ENCODE measurements around the gene GPBAR1. TPM values are rescaled to one million over a fixed set of nuclear protein-coding genes. Genes with fewer than 3 reads are reported as not detected.

Gene GPBAR1
- total RNA-seq, 1 donor from 2014 or later, result 8.1 TPM

GRCh38 chr2:218262237-218262600 is 1.4 kb downstream of the GPBAR1 start:
- Histone ChIP-seq H3K9me3 (no peaks in the 10 kb centered on the region), H3K4me3 (no peak overlapping the region), H3K27me3 (no peaks in the 10 kb centered on the region), H3K36me3 (peaks cover 0 to 47% of the 10 kb centered on the region in 2 donors), H3K4me1 (peaks cover 29% of the 10 kb centered on the region), H3K27ac (no peak overlapping the region)
- TF ChIP-seq POLR2AphosphoS5 (IDR thresholded peaks at IDR 0.05; ENCODE audit: insufficient read depth in 1 of 2, low read depth in 1 of 2), result no peak
- TF ChIP-seq CTCF (IDR thresholded peaks at IDR 0.05), result no peak
- TF ChIP-seq POLR2A (IDR thresholded peaks at IDR 0.05), result no peak
- intact Hi-C loops (cut with DNase I), result no loop called here
- DNase-seq (ENCODE audit: extremely low spot score in 2 of 2), result no peak

DNA sequence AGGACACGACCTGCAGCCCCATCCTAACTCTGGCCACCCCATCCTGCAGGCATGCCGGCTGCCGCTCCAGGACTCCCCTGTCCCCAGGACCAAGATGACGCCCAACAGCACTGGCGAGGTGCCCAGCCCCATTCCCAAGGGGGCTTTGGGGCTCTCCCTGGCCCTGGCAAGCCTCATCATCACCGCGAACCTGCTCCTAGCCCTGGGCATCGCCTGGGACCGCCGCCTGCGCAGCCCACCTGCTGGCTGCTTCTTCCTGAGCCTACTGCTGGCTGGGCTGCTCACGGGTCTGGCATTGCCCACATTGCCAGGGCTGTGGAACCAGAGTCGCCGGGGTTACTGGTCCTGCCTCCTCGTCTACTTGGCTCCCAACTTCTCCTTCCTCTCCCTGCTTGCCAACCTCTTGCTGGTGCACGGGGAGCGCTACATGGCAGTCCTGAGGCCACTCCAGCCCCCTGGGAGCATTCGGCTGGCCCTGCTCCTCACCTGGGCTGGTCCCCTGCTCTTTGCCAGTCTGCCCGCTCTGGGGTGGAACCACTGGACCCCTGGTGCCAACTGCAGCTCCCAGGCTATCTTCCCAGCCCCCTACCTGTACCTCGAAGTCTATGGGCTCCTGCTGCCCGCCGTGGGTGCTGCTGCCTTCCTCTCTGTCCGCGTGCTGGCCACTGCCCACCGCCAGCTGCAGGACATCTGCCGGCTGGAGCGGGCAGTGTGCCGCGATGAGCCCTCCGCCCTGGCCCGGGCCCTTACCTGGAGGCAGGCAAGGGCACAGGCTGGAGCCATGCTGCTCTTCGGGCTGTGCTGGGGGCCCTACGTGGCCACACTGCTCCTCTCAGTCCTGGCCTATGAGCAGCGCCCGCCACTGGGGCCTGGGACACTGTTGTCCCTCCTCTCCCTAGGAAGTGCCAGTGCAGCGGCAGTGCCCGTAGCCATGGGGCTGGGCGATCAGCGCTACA is 2.1 kb downstream of the GPBAR1 start:
- intact Hi-C loops (cut with DNase I), result no loop called here

DNA sequence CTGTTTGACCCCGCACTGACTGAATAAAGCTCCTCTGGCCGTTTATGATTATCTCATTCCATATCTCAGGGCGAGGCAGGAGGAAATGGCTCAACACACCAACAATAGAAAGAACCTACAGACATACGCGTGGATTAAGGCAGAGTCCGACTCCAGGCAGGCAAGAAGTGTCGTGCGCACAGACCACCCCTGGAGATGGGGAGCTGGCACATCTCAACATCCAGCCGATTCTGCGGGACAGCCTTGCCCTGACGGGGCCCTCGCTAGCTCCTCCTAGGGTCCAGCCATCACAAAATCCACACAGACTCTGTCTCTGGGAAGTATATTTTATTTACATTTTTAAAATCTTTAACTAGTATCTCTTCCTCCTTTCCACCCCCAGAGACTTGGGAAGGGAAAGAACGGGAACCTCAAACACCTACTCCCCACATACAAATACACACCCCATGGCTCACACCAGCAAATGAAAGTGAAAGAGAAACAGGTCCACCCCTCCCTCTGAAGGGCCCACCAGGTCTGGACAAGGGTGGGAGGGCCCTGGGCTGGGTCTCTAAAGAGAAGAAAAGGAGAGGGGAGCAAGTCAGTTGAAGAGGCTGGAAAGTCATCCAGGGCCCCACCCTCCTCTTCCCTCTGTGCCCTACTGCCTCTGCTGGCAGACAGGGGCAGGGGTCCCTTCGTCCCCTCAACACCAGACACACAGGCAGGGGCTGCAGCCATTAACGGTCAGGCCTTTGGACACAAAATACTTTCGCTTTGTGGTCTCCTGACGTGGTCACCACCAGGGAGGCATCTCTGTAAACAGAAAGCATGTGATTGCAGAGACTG is 3.2 kb downstream of the GPBAR1 start:
- TF ChIP-seq POLR2AphosphoS5 (IDR thresholded peaks at IDR 0.05; ENCODE audit: insufficient read depth in 1 of 2, low read depth in 1 of 2), result no peak
- TF ChIP-seq POLR2A (IDR thresholded peaks at IDR 0.05), result no peak
- no peak for TF ChIP-seq CTCF (IDR thresholded peaks at IDR 0.05)
- H3K27ac ChIP-seq, result no peak overlapping the region

More for the DNA sequence above, 2.1 kb downstream of the GPBAR1 start:
- H3K27me3 ChIP-seq, result no peaks in the 10 kb centered on the region
- DNase-seq (ENCODE audit: extremely low spot score in 2 of 2), result peak in 1 of 2 donors; percentile 84
- no peak overlapping the region for H3K4me3 ChIP-seq
- TF ChIP-seq POLR2AphosphoS5 (IDR thresholded peaks at IDR 0.05; ENCODE audit: insufficient read depth in 1 of 2, low read depth in 1 of 2) (no peak), CTCF (IDR thresholded peaks at IDR 0.05) (no peak), POLR2A (IDR thresholded peaks at IDR 0.05) (no peak)
- no peaks in the 10 kb centered on the region for H3K9me3 ChIP-seq
- no peak overlapping the region for H3K27ac ChIP-seq
- H3K4me1 ChIP-seq, result peaks cover 32% of the 10 kb centered on the region
- peaks cover 0 to 54% of the 10 kb centered on the region in 2 donors for H3K36me3 ChIP-seq

GRCh38 chr2:218264773-218265561 is 4.2 kb downstream of the GPBAR1 start:
- intact Hi-C loops (cut with DNase I), result no loop called here
- peak in 1 of 2 donors; percentile 79 for DNase-seq (ENCODE audit: extremely low spot score in 2 of 2)
- Histone ChIP-seq H3K4me3 (no peak overlapping the region), H3K4me1 (peaks cover 29% of the 10 kb centered on the region), H3K27me3 (no peaks in the 10 kb centered on the region), H3K27ac (no peak overlapping the region), H3K36me3 (peaks cover 0 to 56% of the 10 kb centered on the region in 2 donors), H3K9me3 (no peaks in the 10 kb centered on the region)
- no peak for TF ChIP-seq POLR2AphosphoS5 (IDR thresholded peaks at IDR 0.05; ENCODE audit: insufficient read depth in 1 of 2, low read depth in 1 of 2)
- TF ChIP-seq POLR2A (IDR thresholded peaks at IDR 0.05), result no peak
- no peak for TF ChIP-seq CTCF (IDR thresholded peaks at IDR 0.05)

More for the DNA sequence above, 3.2 kb downstream of the GPBAR1 start:
- Histone ChIP-seq H3K4me1 (peaks cover 33% of the 10 kb centered on the region), H3K9me3 (no peaks in the 10 kb centered on the region), H3K27me3 (no peaks in the 10 kb centered on the region), H3K36me3 (peaks cover 0 to 56% of the 10 kb centered on the region in 2 donors), H3K4me3 (no peak overlapping the region)
- DNase-seq (ENCODE audit: extremely low spot score in 2 of 2), result no peak
- intact Hi-C loops (cut with DNase I), result no loop called here
